NOMO-1 (cell line): ENCODE data around the gene PDE8B.

Experiments
- DNase-seq, 2 experiments: peaks; one replicate each; lab custom pipeline; 2025; ENCODE audit not compliant: unreplicated experiment in 2 of 2; lab: John Stamatoyannopoulos, UW

Gene PDE8B

GRCh38 chr5:77230727-77231470 lies 20.4 kb downstream of the PDE8B start:
- peak; percentile 20 to 78 for DNase-seq

DNA sequence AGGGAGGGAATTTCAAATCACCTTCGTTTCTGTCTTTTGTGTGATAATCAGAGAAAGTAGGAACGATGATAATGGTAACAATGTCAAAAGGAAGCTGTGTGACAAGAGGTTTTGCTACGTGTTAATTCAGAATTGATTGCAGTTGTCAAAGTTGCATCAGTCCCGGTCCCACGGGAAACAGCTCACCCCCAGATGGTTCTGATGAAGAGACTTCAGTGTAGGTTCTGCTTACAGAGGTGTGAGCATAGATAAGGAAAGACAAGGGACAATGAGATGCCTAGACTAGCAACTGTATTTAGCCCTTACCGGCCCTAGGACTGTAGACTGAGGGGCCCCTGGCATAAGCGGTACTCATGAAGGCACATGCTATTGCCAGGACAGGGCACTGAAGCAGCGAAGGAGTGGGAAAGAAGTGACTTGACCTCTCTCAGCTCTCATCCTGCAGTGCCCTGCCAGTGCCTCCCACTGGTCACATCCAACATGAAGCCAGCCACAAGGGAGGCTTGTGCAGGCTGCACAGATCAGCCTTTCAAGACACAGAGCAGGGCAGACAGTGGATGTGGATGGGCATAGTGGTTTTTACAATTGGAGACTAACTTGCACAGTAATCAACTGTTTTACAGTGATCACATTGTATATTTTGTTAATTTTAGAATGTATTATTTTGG lies 21.1 kb downstream of the PDE8B start:
- peak; percentile 51 to 78 for DNase-seq

DNA sequence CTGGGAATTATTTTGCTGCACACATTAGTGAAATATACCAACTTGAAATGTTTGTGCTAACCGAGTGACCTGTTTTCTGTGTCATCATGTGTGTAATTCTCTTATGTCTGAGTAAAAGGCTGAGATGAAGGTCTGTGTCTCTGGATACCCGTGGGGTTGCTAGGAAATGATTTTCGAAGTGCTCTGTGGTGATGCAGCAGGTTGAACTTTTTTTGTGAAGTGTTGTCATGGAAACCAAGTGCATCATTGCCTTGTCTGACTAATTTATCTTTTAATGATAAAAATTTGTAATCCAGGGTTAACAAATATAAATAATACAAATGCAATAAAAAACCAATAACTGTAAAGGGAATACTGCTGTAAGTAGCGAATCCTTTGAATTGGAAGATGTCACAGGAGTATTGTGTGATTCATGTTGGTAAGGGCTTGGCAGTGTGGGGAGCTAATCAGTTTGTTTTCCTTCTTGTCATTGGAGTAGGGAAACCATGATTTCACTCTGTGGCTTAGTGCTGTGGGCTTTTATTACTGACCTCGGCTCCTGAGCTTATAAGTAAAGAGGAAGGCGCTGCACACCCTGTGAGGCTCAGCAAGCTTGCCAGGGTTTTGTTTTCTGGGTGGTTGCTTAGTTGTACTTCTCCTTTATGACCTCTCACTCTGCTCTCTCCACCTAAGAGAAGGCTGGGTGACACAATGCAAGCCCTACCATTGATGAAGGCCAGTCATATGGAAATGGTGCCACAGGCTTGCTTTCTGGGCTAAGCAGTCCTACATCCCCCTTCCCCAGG lies 22.3 kb downstream of the PDE8B start:
- peak; percentile 93 to 98 for DNase-seq

GRCh38 chr5:77235846-77236721 lies 25.6 kb downstream of the PDE8B start:
- DNase-seq, result peak in 1 of 2 experiments; percentile 19

DNA sequence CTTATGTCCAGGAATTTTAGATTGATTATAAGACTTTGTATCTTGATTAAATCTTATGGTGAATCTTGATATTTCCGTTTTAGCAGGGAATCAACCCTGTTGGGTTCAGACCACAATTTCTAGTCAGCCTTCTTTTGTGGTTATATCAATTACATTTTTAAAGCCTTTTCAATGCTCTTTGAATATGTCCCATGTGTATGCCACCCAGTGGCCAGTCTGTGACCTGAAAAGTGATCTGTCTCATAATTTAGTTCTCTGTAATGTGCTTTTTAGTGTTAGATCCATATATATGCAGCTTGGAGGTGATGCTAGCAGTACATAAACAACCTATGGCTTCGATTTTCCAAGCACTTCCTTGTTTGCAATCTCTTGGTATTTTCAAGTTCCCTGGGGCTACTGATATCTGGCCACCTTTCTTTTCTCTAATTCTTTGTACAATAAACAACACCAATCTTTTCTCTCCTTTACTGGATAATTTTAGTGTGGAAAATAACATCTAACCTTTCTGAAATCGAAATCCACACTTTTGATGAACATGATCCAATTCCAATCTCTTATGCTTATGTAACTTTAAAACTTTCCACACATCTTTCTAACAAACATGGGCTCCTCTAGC lies 28.8 kb downstream of the PDE8B start:
- peak in 1 of 2 experiments; percentile 21 for DNase-seq

- DNase-seq, result no peak
Measured at GRCh38 chr5:77241444-77241843, 31.0 kb downstream of the PDE8B start.

GRCh38 chr5:77249475-77249874 lies 39.0 kb downstream of the PDE8B start:
- DNase-seq, result no peak

DNA sequence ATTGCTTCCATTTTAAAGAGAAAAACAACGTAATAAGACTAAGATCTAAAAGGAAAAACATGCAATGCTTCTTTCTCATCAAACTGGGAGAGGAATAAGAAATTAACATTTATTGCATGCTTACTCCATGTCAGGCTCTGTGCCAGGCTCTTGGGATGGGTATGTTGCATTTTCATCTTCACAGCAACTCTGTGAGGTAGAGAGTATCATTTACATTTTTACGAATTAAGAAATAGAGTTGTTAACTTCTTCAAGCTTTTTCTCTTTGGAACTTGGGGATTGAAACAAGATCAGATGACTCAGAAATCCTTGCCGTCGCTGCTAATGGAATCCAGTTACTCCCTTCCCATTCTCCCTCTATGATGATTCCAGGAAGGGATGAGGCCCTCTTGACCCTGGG lies 39.5 kb downstream of the PDE8B start:
- no peak for DNase-seq

DNA sequence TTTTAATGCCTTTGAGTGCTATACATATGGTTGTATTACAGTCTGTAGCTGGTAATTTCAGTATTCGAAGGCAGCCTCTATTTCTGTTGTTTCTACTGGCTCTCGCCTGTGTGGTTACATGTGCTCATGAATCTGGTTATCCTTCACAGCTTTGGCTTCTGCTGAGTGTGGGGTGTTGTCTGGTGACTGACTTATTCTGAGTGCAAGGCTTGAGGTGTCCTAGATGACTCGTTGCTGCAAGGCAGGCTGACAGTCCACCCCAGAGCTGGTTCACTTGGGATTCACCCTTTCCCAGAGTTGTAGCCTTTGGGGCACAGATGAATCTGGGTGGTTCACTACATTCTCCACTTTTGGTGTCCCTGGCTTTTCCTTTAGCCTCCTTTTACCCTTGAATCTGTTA lies 41.4 kb downstream of the PDE8B start:
- DNase-seq, result no peak

GRCh38 chr5:77255617-77256016 lies 45.1 kb downstream of the PDE8B start:
- no peak for DNase-seq

GRCh38 chr5:77256406-77256805 lies 45.9 kb downstream of the PDE8B start:
- DNase-seq, result peak; percentile 3 to 22

GRCh38 chr5:77258652-77259051 lies 48.2 kb downstream of the PDE8B start:
- no peak for DNase-seq

DNA sequence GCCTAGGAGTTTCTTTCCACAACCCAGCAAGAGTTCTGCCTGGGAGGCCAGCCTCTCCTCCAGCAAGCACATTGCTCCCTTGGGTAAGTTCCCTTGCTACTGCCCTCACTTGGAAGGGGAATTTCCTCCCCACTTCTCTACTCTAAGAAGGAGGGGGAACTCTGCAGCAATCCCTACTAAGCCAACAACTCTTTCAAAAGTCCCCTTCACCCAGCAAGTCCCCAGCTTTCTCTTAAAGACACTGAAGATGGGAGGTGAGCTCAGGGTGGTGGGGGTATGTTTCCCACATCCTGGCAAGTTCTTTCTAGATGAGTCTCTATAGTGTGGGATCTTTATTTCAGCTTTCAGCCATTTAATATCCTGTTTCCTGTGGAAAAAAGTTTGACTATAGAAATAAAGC lies 49.0 kb downstream of the PDE8B start:
- DNase-seq, result no peak

GRCh38 chr5:77262697-77263096 lies 52.2 kb downstream of the PDE8B start:
- no peak for DNase-seq

DNA sequence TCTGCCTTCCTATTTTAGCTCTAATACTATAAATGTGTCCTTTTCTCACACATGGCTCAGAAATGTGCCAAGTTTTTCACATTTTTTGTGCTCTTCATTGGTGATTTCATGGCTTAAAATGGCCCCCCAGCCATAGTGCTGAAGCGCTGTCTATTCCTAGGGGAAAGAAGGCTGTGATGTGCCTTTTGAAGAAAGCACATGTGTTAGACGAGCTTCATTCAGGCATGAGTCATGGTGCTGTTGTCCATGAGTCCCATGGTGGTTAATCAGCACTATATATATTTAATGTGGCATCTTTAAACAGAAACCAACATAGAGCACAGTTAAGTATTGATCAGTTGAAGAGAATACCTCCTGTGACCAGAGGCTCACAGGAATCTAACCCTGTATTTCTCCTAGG lies 55.8 kb downstream of the PDE8B start:
- DNase-seq, result no peak

DNA sequence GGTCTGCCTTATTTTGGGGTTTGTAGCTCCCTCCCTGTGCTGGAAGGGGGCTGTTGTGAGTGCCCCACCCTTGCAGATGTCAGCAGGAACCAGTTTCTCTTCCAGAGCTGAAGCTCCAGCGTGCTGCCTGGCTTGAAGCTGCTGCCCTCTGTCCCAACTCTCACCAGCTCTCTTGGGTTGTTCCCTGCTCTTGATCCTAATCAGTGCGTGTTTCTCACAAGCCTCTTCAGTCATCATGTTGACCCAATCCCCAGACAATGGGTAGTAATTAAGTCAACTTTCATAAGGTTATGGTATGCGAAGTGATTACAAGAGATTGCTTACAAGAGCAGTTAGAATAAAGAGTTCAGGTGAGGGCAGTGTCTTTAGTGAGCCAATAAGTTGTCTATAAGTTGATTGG lies 57.0 kb downstream of the PDE8B start:
- no peak for DNase-seq

DNA sequence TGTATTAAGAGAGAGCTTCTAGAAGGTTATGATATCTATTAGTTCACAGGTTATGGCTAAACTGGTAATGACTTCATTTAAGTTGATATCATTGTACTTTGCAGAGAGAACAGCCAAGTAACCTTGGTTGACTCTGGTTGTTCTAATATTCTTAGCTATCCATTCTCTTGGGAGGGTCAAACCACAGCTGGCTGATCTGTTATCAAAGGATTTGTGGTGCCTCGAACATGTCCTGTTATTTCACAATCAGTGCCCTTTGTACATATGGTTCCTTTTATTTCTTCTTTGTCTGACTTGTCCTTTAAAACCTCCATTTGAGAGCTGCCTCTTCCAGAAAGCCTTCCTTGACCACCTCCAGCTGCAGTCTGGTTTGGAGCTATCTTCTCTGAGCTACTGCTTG lies 61.7 kb downstream of the PDE8B start:
- no peak for DNase-seq

DNA sequence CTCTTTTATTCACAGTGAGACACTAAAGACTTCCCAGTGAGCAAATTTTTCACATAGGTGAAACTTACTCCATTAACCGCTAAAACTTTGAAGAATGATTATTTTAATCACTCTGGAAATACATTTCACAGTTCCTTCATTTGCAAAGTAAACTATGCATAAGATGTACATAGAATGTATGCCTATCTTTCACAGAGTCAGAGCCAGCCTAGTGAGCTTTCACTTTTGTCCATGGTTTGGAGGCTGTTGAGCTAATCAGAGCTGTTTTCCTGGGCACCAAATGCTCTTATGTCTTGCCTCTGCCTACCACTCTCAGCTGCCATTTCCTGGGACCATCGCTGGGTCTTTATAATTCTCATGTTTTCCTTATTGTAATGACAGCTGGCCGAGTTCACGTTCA lies 67.3 kb downstream of the PDE8B start:
- no peak for DNase-seq

GRCh38 chr5:77280036-77280435 lies 69.6 kb downstream of the PDE8B start:
- no peak for DNase-seq

DNA sequence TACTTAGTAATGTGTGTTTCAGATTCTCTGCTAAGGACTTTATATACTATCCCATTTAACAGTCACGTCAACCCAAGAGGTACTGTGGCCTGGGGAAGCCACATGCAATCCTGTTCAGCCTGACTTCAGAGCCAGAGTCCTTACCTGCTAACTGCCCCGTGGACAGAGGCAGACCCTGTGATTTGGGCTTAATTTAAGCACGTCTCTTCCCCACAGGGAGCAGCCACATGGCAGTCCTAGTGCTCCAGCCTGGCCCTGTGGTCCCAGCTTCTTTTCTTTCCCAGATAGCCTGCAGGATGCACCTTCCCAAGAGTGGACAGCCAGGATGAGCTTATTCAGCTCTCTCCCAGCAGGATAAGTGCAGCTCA lies 71.5 kb downstream of the PDE8B start:
- DNase-seq, result no peak
